SK-N-SH (cell line): ENCODE measurements around the gene HUWE1. TPM values are rescaled to one million over a fixed set of nuclear protein-coding genes. Genes with fewer than 3 reads are reported as not detected.
A peak's percentile ranks its signal among the peaks of the same experiment; 100 is the strongest.

Source experiments
- CTCF ChIA-PET: fragments of 300-600, 350-600 bp; formaldehyde crosslinking; extraction: SDS; loops from one replicate; lab custom pipeline; 2021; lab: Yijun Ruan, JAX
- POLR2A ChIA-PET: fragments of 350-600 bp; sonication (Branson Sonifier 250); formaldehyde crosslinking; extraction: SDS; loops from one replicate; lab custom pipeline; 2020; ENCODE audit warnings: antibody characterized with exemption, inconsistent platforms; lab: Yijun Ruan, JAX
- DNase-seq: peaks from one replicate; pipeline ENCODE4 v3.0.0; 2012
- H2AFZ ChIP-seq: fragments of 200-600 bp; sonication (generic); 2 replicates; pipeline ENCODE4 v1.8.1; 2016; ENCODE audit warnings: antibody characterized with exemption, mild to moderate bottlenecking, low read depth
- H3F3A ChIP-seq: fragments of 200-600 bp; sonication (generic); replicated peaks from 2 replicates; pipeline ENCODE3; 2016; ENCODE audit warnings: antibody characterized with exemption, mild to moderate bottlenecking; ENCODE audit not compliant: insufficient read depth
- H3K27ac ChIP-seq, 2 experiments: fragments of 200-500 bp in 1 of 2; fragments of 200-600 bp in 1 of 2; sonication (Bioruptor generic) in 1 of 2; sonication (generic), shearing (Covaris generic) in 1 of 2; 2 replicates each; pipeline versions ENCODE4 v1.5.1 to v1.6.1; 2014 to 2016; ENCODE audit warnings: low read depth in 2 of 2, inconsistent platforms in 1 of 2, low read length in 1 of 2, mild to moderate bottlenecking in 1 of 2, mixed read lengths in 1 of 2
- H3K27me3 ChIP-seq: fragments of 200-600 bp; sonication (generic), shearing (Covaris generic); 2 replicates; pipeline ENCODE4 v1.6.1; 2016; ENCODE audit warnings: mixed run types; ENCODE audit not compliant: insufficient read depth
- H3K36me3 ChIP-seq, 2 experiments: fragments of 200-500 bp in 1 of 2; fragments of 200-600 bp in 1 of 2; sonication (Bioruptor generic) in 1 of 2; sonication (generic) in 1 of 2; replicated peaks in 1 of 2; 2 replicates each; pipeline versions ENCODE3 to v1.5.1; 2014 to 2016; ENCODE audit warnings: low read length in 1 of 2, mild to moderate bottlenecking in 1 of 2; ENCODE audit not compliant: insufficient read depth in 2 of 2, control insufficient read depth in 1 of 2
- H3K4me1 ChIP-seq, 2 experiments: fragments of 200-500 bp in 1 of 2; fragments of 200-600 bp in 1 of 2; sonication (Bioruptor generic) in 1 of 2; sonication (generic), shearing (Covaris generic) in 1 of 2; 2 replicates each; pipeline versions ENCODE4 v1.5.1 to v1.6.1; 2014 to 2016; ENCODE audit warnings: low read depth in 1 of 2, low read length in 1 of 2, mixed run types in 1 of 2; ENCODE audit not compliant: insufficient read depth in 2 of 2, control insufficient read depth in 1 of 2
- H3K4me2 ChIP-seq: fragments of 200-600 bp; sonication (generic), shearing (Covaris generic); 2 replicates; pipeline ENCODE4 v1.6.1; 2017; ENCODE audit warnings: mixed run types
- H3K4me3 ChIP-seq, 2 experiments: fragments of 200-500 bp in 1 of 2; fragments of 200-600 bp in 1 of 2; sonication (Bioruptor generic) in 1 of 2; sonication (generic), shearing (Covaris generic) in 1 of 2; 2 replicates each; pipeline versions ENCODE4 v1.5.1 to v1.8.1; 2014 to 2016; ENCODE audit warnings: low read depth in 2 of 2, inconsistent platforms in 1 of 2, low read length in 1 of 2, mild to moderate bottlenecking in 1 of 2, mixed read lengths in 1 of 2, moderate library complexity in 1 of 2
- H3K79me2 ChIP-seq: fragments of 200-600 bp; sonication (generic); 2 replicates; pipeline ENCODE4 v1.8.1; 2017; ENCODE audit warnings: mild to moderate bottlenecking; ENCODE audit not compliant: insufficient read depth
- H3K9ac ChIP-seq: fragments of 200-600 bp; sonication (generic); 2 replicates; pipeline ENCODE4 v1.6.1; 2017; ENCODE audit warnings: mixed run types
- H3K9me2 ChIP-seq: fragments of 200-600 bp; sonication (generic); 2 replicates; pipeline ENCODE4 v1.6.1; 2017; ENCODE audit warnings: mixed run types
- H3K9me3 ChIP-seq: fragments of 200-600 bp; sonication (generic); 2 replicates; pipeline ENCODE4 v1.6.1; 2017; ENCODE audit warnings: mixed run types, mild to moderate bottlenecking, moderate library complexity
- H4K20me1 ChIP-seq: fragments of 200-600 bp; sonication (generic); 2 replicates; pipeline ENCODE4 v1.6.1; 2017; ENCODE audit warnings: mild to moderate bottlenecking, mixed run types; ENCODE audit not compliant: insufficient read depth
- CHD2 ChIP-seq: fragments of 150-350 bp; IDR thresholded peaks from 2 replicates; pipeline ENCODE4 v1.6.1; 2018; ENCODE audit warnings: low read length; ENCODE audit not compliant: partially characterized antibody
- ELF1 ChIP-seq: IDR thresholded peaks from 2 replicates; pipeline ENCODE4 v1.4.0; 2012
- EP300 ChIP-seq, 2 experiments: IDR thresholded peaks; 2 replicates each; pipeline versions ENCODE4 v1.4.0 to v1.6.1; 2012; ENCODE audit warnings: borderline replicate concordance in 1 of 2, low read depth in 1 of 2, low read length in 1 of 2
- EZH2phosphoT487 ChIP-seq: fragments of 200-600 bp; sonication (generic); IDR thresholded peaks from 2 replicates; pipeline ENCODE4 v1.6.1; 2017; ENCODE audit warnings: low read depth, mixed run types, mild to moderate bottlenecking, antibody characterized with exemption, moderate library complexity, borderline replicate concordance
- MXI1 ChIP-seq: IDR thresholded peaks from 2 replicates; pipeline ENCODE4 v1.6.1; 2012; ENCODE audit warnings: mild to moderate bottlenecking, low read depth, low read length, improper control_type of control experiment
- NRF1 ChIP-seq: IDR thresholded peaks from 2 replicates; pipeline ENCODE4 v1.6.1; 2012; ENCODE audit warnings: low read depth, mild to moderate bottlenecking, low read length
- RAD21 ChIP-seq: IDR thresholded peaks from 2 replicates; pipeline ENCODE4 v1.6.1; 2012; ENCODE audit warnings: mild to moderate bottlenecking, low read length
- ZBTB33 ChIP-seq: IDR thresholded peaks from 2 replicates; pipeline ENCODE4 v1.4.0; 2012; ENCODE audit warnings: low read depth, borderline replicate concordance
- WGBS: methylation state at CpG from one replicate; pipeline ENCODE4 v1.1.6; 2017; ENCODE audit warnings: low lambda C conversion rate; 5-methylcytosine and 5-hydroxymethylcytosine counted together
- polyA plus RNA-seq, 3 experiments: library from polyadenylated mRNA; depleted of rRNA; stranded (reverse); fragments of >200 nt; gene quantifications; 2 replicates each; pipeline ENCODE4 v1.2.3, GENCODE V29; 2012
- TF ChIP-seq, protein P1 (sequence below): IDR thresholded peaks from 2 replicates; pipeline ENCODE4; 2012

The HUWE1 gene
- polyA plus RNA-seq, 1 of the 3 experiments (the other 2 are of a cell fraction) = 43.4 TPM

- TF ChIP-seq ZBTB33 (no peak), CHD2 (no peak)
Observed at GRCh38 chrX:53694642-53695041, 8.1 kb upstream of the HUWE1 start (continued).

DNA sequence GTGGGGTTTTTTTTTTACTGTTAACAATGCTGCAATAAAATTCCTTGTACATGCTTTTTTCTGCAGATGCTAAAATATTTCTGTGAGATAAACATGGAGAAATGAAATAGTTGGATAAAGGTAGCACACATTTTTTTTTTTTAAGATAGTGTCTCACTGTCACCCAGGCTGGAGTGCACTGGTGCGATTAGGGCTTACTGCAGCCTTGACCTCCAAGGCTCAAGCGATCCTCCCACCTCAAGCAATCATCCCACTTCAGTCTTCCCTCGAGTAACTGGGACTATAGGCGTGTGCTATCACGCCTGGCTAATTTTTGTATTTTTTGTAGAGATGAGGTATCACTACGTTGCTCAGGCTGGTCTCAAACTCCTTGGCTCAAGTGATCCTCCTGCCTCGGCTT lies 1.8 kb upstream of the HUWE1 start:
- DNase-seq = no peak
- no peaks in the 10 kb centered on the region for H3K9me3 ChIP-seq
- H3K9me2 ChIP-seq = no peaks in the 10 kb centered on the region
- POLR2A ChIA-PET = no interaction called here
- no peaks in the 10 kb centered on the region; a peak in 2 of 4 replicates for H3K4me1 ChIP-seq
- CTCF ChIA-PET = no interaction called here
- H3K4me3 ChIP-seq = no peak overlapping the region
- no peak overlapping the region for H2AFZ ChIP-seq
- 49% methylated on average over 7 of the region's 7 CpGs for WGBS
- H3K4me2 ChIP-seq = no peak overlapping the region
- H3K36me3 ChIP-seq = no peaks in the 10 kb centered on the region
- no peak overlapping the region for H3K27ac ChIP-seq
- H3K9ac ChIP-seq = no peak overlapping the region
- 0 out of 2 replicates have a peak, but pooled peaks cover 3% of the 10 kb centered on the region for H3K27me3 ChIP-seq
- TF ChIP-seq, protein P1, sequence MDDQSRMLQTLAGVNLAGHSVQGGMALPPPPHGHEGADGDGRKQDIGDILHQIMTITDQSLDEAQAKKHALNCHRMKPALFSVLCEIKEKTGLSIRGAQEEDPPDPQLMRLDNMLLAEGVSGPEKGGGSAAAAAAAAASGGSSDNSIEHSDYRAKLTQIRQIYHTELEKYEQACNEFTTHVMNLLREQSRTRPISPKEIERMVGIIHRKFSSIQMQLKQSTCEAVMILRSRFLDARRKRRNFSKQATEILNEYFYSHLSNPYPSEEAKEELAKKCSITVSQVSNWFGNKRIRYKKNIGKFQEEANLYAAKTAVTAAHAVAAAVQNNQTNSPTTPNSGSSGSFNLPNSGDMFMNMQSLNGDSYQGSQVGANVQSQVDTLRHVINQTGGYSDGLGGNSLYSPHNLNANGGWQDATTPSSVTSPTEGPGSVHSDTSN = no peak
- TF ChIP-seq RAD21 (no peak), ELF1 (no peak), EZH2phosphoT487 (no peak), EP300 (IDR thresholded peaks at IDR 0.05; ENCODE audit: borderline replicate concordance in 1 of 2, low read depth in 1 of 2, low read length in 1 of 2) (no peak), NRF1 (no peak)
- TF ChIP-seq, all 33 proteins: peak for 0
- Histone ChIP-seq H3K79me2 (peaks cover 18% of the 10 kb centered on the region), H4K20me1 (no peaks in the 10 kb centered on the region), H3F3A (peaks cover 4% of the 10 kb centered on the region)

DNA sequence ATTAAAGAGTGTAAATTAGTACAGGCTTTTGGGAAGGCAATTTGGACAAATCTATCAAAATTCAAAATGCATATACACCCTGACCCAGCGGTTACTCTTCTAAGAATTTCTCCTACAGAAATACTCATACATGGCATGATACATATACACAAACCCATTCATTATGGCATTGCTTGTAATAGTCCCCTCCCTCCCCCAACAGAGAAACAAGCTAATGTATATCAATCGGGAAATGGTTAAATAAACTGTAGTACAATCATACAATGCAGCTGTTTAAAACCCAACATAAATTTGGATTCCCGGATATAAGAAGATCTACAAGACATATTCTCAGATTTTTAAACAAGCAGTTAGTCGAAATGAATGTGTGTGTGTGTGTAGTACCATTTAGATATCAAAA lies 808 bp downstream of the HUWE1 start:
- 0 out of 2 replicates have a peak, but pooled peaks cover 3% of the 10 kb centered on the region for H3K27me3 ChIP-seq
- peak overlapping the region; percentile 91 for H2AFZ ChIP-seq
- H3F3A ChIP-seq = peaks cover 4% of the 10 kb centered on the region
- H3K9me3 ChIP-seq = no peaks in the 10 kb centered on the region
- H3K9me2 ChIP-seq = no peaks in the 10 kb centered on the region
- CTCF ChIA-PET = no interaction called here
- peak overlapping the region; percentile 89 to 92 for H3K27ac ChIP-seq
- H3K4me3 ChIP-seq = peak overlapping the region; percentile 62 to 79
- peak overlapping the region; percentile 83 for H3K9ac ChIP-seq
- WGBS = 3% methylated on average over 4 of the region's 4 CpGs
- H3K79me2 ChIP-seq = peaks cover 44% of the 10 kb centered on the region
- POLR2A ChIA-PET = interaction anchor here (0.8 to 1.0 kb wide), 2 partner anchors 10 to 118 kb away, joined by 3 to 6 read pairs; no protein-coding TSS in a partner anchor
- peaks cover 0 to 4% of the 10 kb centered on the region in 2 experiments for H3K36me3 ChIP-seq
- no peak for DNase-seq
- no peak for TF ChIP-seq MXI1
- TF ChIP-seq, all 33 proteins: peak for 0
- no peaks in the 10 kb centered on the region; a peak in 2 of 4 replicates for H3K4me1 ChIP-seq
- H3K4me2 ChIP-seq = peak overlapping the region; percentile 76
- peaks cover 22% of the 10 kb centered on the region for H4K20me1 ChIP-seq
